ENCODE results near the gene LAMA2. TPM values are rescaled to one million over a fixed set of nuclear protein-coding genes. Genes with fewer than 3 reads are reported as not detected.

LAMA2 gene
- total RNA-seq, 4 donors from 2014 or later: 23.4 to 80.8 (median 28.2) TPM

GRCh38 chr6:129136751-129137150 lies 253.8 kb downstream of the LAMA2 start:
- intact Hi-C loops (cut with DNase I; ENCODE audit: low total_unique reads): no loop called here
- TF ChIP-seq CTCF (IDR thresholded peaks at IDR 0.05) (no peak), POLR2A (IDR thresholded peaks at IDR 0.05) (no peak)
- no peak overlapping the region for H3K4me3 ChIP-seq (ENCODE audit: low read depth, poor library complexity, severe bottlenecking)
- WGBS, 2 donors: 92 to 93% methylated on average over 4 of the region's 4 CpGs
- DNase-seq (ENCODE audit: low spot score in 2 of 2): no peak

GRCh38 chr6:129138739-129139405 lies 255.9 kb downstream of the LAMA2 start:
- intact Hi-C loops (cut with DNase I; ENCODE audit: low total_unique reads): no loop called here
- 62 to 74% methylated on average over 4 of the region's 4 CpGs for WGBS, 2 donors
- H3K4me3 ChIP-seq (ENCODE audit: low read depth, poor library complexity, severe bottlenecking): no peak overlapping the region
- TF ChIP-seq POLR2A (IDR thresholded peaks at IDR 0.05) (no peak), CTCF (IDR thresholded peaks at IDR 0.05) (no peak)
- no peak for DNase-seq (ENCODE audit: low spot score in 2 of 2)

- no peak overlapping the region for H3K4me3 ChIP-seq (ENCODE audit: low read depth, poor library complexity, severe bottlenecking)
- peak in 1 of 2 donors; percentile 50 for DNase-seq (ENCODE audit: low spot score in 2 of 2)
- TF ChIP-seq CTCF (IDR thresholded peaks at IDR 0.05) (no peak), POLR2A (IDR thresholded peaks at IDR 0.05) (no peak)
- 12 to 29% methylated on average over 2 of the region's 2 CpGs for WGBS, 2 donors
- intact Hi-C loops (cut with DNase I; ENCODE audit: low total_unique reads): no loop called here
These were observed 257.6 kb downstream of the LAMA2 start for GRCh38 chr6:129140526-129140925.

GRCh38 chr6:129141499-129141898 lies 258.6 kb downstream of the LAMA2 start:
- no peak overlapping the region for H3K4me3 ChIP-seq (ENCODE audit: low read depth, poor library complexity, severe bottlenecking)
- 26 to 43% methylated on average over 1 of the region's 1 CpG for WGBS, 2 donors
- DNase-seq (ENCODE audit: low spot score in 2 of 2): no peak
- TF ChIP-seq CTCF (IDR thresholded peaks at IDR 0.05) (no peak), POLR2A (IDR thresholded peaks at IDR 0.05) (no peak)
- intact Hi-C loops (cut with DNase I; ENCODE audit: low total_unique reads): no loop called here

- WGBS, 2 donors: 58 to 64% methylated on average over 3 of the region's 3 CpGs
- TF ChIP-seq POLR2A (IDR thresholded peaks at IDR 0.05): no peak
- no peak for TF ChIP-seq CTCF (IDR thresholded peaks at IDR 0.05)
- intact Hi-C loops (cut with DNase I; ENCODE audit: low total_unique reads): no loop called here
- H3K4me3 ChIP-seq (ENCODE audit: low read depth, poor library complexity, severe bottlenecking): no peak overlapping the region
- DNase-seq (ENCODE audit: low spot score in 2 of 2): no peak
These were observed 264.0 kb downstream of the LAMA2 start for GRCh38 chr6:129146902-129147301.

DNA sequence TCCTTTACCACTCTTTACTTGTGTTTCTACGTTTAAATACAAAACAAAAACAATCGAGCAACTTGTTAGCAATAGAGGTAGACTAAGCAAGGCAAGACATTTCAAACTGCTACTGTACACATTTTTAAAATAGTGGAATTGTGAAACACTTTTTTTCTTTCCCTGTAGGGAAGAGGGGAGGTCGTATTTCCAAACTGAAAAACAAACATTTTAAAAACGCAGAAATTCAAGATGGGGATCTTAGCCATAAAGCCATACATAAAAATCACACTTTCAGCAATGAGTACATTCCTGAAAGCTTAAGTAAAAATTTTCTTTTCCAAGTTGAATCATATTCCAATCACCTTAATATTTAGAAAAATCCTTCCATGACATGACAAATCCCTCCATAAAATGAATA lies 267.6 kb downstream of the LAMA2 start:
- no peak for DNase-seq (ENCODE audit: low spot score in 2 of 2)
- intact Hi-C loops (cut with DNase I; ENCODE audit: low total_unique reads): no loop called here
- WGBS, 2 donors: 77 to 79% methylated on average over 4 of the region's 4 CpGs
- no peak for TF ChIP-seq POLR2A (IDR thresholded peaks at IDR 0.05)
- no peak for TF ChIP-seq CTCF (IDR thresholded peaks at IDR 0.05)
- H3K4me3 ChIP-seq (ENCODE audit: low read depth, poor library complexity, severe bottlenecking): no peak overlapping the region
